Gastrocnemius medialis (tissue), 4 donors: Measurements from ENCODE around the gene TMEM86B.

ENCODE experiments used
- POLR2A ChIP-seq, 2 donors: fragments of 450-650 bp; IDR thresholded peaks; one replicate each; pipeline ENCODE4 v1.6.1; 2017; ENCODE audit warnings: antibody characterized with exemption in 2 of 2, mild to moderate bottlenecking in 2 of 2, moderate library complexity in 2 of 2
- TF ChIP-seq, protein P1 (sequence below), 5 experiments: fragments of 450-650 bp in 3 of 5; fragments of 200-600 bp in 2 of 5; sonication (generic) in 2 of 5; IDR thresholded peaks in 4 of 5; conservative IDR thresholded peaks in 1 of 5; 1 replicate in 4 of 5; 2 replicates in 1 of 5; pipeline ENCODE4 v1.5.1; 2016 to 2019; ENCODE audit warnings: antibody characterized with exemption in 5 of 5, mild to moderate bottlenecking in 3 of 5, moderate library complexity in 3 of 5

DNA sequence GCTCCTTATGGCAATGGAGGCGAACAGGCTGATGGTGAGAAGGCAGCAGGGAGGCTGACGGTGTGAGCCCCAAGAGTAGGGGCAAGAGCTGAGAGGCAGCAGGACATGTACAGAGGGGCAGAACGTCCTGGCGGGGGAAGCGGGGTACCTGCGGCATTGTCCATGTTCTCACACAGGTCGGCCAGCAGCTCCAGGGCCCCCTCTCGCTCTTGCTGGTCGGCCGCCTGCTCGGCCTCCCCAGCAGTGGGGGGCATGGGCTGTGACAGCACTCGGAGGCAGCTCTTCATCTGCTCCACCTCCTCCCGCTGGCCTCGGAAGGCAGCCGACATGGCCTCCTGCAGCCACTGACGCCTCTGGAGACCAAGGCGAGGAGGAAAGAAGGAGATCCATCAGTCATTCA, 48.9 kb upstream of the TMEM86B start:
- TF ChIP-seq, protein P1, sequence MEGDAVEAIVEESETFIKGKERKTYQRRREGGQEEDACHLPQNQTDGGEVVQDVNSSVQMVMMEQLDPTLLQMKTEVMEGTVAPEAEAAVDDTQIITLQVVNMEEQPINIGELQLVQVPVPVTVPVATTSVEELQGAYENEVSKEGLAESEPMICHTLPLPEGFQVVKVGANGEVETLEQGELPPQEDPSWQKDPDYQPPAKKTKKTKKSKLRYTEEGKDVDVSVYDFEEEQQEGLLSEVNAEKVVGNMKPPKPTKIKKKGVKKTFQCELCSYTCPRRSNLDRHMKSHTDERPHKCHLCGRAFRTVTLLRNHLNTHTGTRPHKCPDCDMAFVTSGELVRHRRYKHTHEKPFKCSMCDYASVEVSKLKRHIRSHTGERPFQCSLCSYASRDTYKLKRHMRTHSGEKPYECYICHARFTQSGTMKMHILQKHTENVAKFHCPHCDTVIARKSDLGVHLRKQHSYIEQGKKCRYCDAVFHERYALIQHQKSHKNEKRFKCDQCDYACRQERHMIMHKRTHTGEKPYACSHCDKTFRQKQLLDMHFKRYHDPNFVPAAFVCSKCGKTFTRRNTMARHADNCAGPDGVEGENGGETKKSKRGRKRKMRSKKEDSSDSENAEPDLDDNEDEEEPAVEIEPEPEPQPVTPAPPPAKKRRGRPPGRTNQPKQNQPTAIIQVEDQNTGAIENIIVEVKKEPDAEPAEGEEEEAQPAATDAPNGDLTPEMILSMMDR (IDR thresholded peaks at IDR 0.05 in 4 of 5, conservative IDR thresholded peaks at IDR 0.05 in 1 of 5), result no peak
- no peak for TF ChIP-seq POLR2A (IDR thresholded peaks at IDR 0.05)
